IMR-90 (cell line): ENCODE measurements around the gene DISP2. TPM values are rescaled to one million over a fixed set of nuclear protein-coding genes. Genes with fewer than 3 reads are reported as not detected.

ENCODE experiments used
- ATAC-seq: fragments of 200-7000 bp; cut with Tn5 transposase; 2 replicates; pipeline ENCODE4 v1.9.1; 2020; ENCODE audit warnings: low read depth, mild to moderate bottlenecking, moderate library complexity
- BruUV-seq: library from RNA; stranded (reverse); fragments of 400-500 nt; replicated peaks from 2 replicates; lab custom pipeline; 2021; lab: Mats Ljungman, UMichigan
- CTCF ChIA-PET: fragments of 300-600 bp; formaldehyde crosslinking; extraction: SDS; loops from one replicate; lab custom pipeline; 2021; ENCODE audit warnings: antibody characterized with exemption; lab: Yijun Ruan, JAX
- POLR2A ChIA-PET: fragments of 300-600 bp; sonication (Branson Sonifier 250); formaldehyde crosslinking; loops from one replicate; lab custom pipeline; 2022; ENCODE audit warnings: antibody characterized with exemption; ENCODE audit not compliant: unreplicated experiment; lab: Charles Lee
- DNase-seq: peaks from one replicate; pipeline ENCODE4 v3.0.0; 2013
- H2AFZ ChIP-seq: replicated peaks from 2 replicates; pipeline ENCODE3; 2013; ENCODE audit warnings: low read length, mild to moderate bottlenecking; ENCODE audit not compliant: poor library complexity
- H2AK5ac ChIP-seq: 2 replicates; pipeline ENCODE4 v1.6.1; 2013; ENCODE audit warnings: low read depth, low read length, inconsistent platforms
- H2AK9ac ChIP-seq: replicated peaks from 2 replicates; pipeline ENCODE3; 2013; ENCODE audit warnings: mild to moderate bottlenecking, low read depth, low read length, moderate library complexity; ENCODE audit not compliant: poor library complexity
- H2BK120ac ChIP-seq: 2 replicates; pipeline ENCODE4 v1.6.1; 2013; ENCODE audit warnings: low read depth, low read length, inconsistent platforms
- H2BK15ac ChIP-seq: 3 replicates; pipeline ENCODE4 v1.6.1; 2013; ENCODE audit warnings: low read depth, low read length, inconsistent platforms
- H2BK20ac ChIP-seq: 2 replicates; pipeline ENCODE4 v1.6.1; 2013; ENCODE audit warnings: low read depth, mild to moderate bottlenecking, inconsistent platforms, low read length, moderate library complexity
- H2BK5ac ChIP-seq: 2 replicates; pipeline ENCODE4 v1.6.1; 2013; ENCODE audit warnings: mild to moderate bottlenecking, low read depth, low read length, inconsistent platforms; ENCODE audit not compliant: poor library complexity, severe bottlenecking
- H3K14ac ChIP-seq: replicated peaks from 2 replicates; pipeline ENCODE4 v1.6.1; 2013; ENCODE audit warnings: low read depth, low read length, inconsistent platforms
- H3K18ac ChIP-seq: 2 replicates; pipeline ENCODE4 v1.6.1; 2013; ENCODE audit warnings: low read depth, low read length, control low read depth
- H3K23ac ChIP-seq: 2 replicates; pipeline ENCODE4 v1.6.1; 2013; ENCODE audit warnings: low read depth, low read length, inconsistent platforms
- H3K27ac ChIP-seq: 2 replicates; pipeline ENCODE4 v1.5.1; 2013; ENCODE audit warnings: mild to moderate bottlenecking, control low read depth, low read length; ENCODE audit not compliant: insufficient read depth
- H3K27me3 ChIP-seq: 2 replicates; pipeline ENCODE4 v1.6.1; 2013; ENCODE audit warnings: low read length; ENCODE audit not compliant: control insufficient read depth, insufficient read depth
- H3K36me3 ChIP-seq: 2 replicates; pipeline ENCODE4 v1.6.1; 2013; ENCODE audit warnings: low read length, mixed read lengths; ENCODE audit not compliant: control insufficient read depth, insufficient read depth
- H3K4ac ChIP-seq: 2 replicates; pipeline ENCODE4 v1.6.1; 2013; ENCODE audit warnings: low read depth, low read length, inconsistent platforms
- H3K4me1 ChIP-seq: 2 replicates; pipeline ENCODE4 v1.6.1; 2013; ENCODE audit warnings: low read length, mixed read lengths; ENCODE audit not compliant: control insufficient read depth, insufficient read depth
- H3K4me2 ChIP-seq: 2 replicates; pipeline ENCODE4 v1.6.1; 2013; ENCODE audit warnings: low read depth, mild to moderate bottlenecking, control low read depth, low read length, moderate library complexity
- H3K4me3 ChIP-seq: 2 replicates; pipeline ENCODE4 v1.5.1; 2013; ENCODE audit warnings: low read depth, mild to moderate bottlenecking, control low read depth, low read length, moderate library complexity; ENCODE audit not compliant: insufficient read depth
- H3K56ac ChIP-seq: 2 replicates; pipeline ENCODE4 v1.6.1; 2013; ENCODE audit warnings: low read length, inconsistent platforms; ENCODE audit not compliant: insufficient read depth; ENCODE audit errors: extremely low read depth
- H3K79me1 ChIP-seq, 2 experiments: 2 replicates each; pipeline ENCODE4 v1.6.1; 2013; ENCODE audit warnings: low read length in 2 of 2, inconsistent platforms in 1 of 2, low read depth in 1 of 2
- H3K9ac ChIP-seq: 2 replicates; pipeline ENCODE4 v1.6.1; 2013; ENCODE audit warnings: low read depth, low read length, control low read depth
- H3K9me1 ChIP-seq: 2 replicates; pipeline ENCODE4 v1.6.1; 2013; ENCODE audit warnings: low read length, inconsistent platforms; ENCODE audit not compliant: insufficient read depth
- H3K9me3 ChIP-seq: 2 replicates; pipeline ENCODE4 v1.6.1; 2013; ENCODE audit warnings: low read length; ENCODE audit not compliant: control insufficient read depth, insufficient read depth
- H4K20me1 ChIP-seq: 2 replicates; pipeline ENCODE4 v1.6.1; 2013; ENCODE audit warnings: low read length, inconsistent platforms; ENCODE audit not compliant: insufficient read depth
- H4K5ac ChIP-seq: 2 replicates; pipeline ENCODE4 v1.6.1; 2013; ENCODE audit warnings: mild to moderate bottlenecking, low read depth, low read length, control low read depth
- H4K8ac ChIP-seq, 2 experiments: 2 replicates each; pipeline ENCODE4 v1.6.1; 2013; ENCODE audit warnings: low read depth in 2 of 2, low read length in 2 of 2, control low read depth in 1 of 2, inconsistent platforms in 1 of 2
- H4K91ac ChIP-seq: 2 replicates; pipeline ENCODE4 v1.6.1; 2013; ENCODE audit warnings: low read depth, low read length, inconsistent platforms; ENCODE audit not compliant: insufficient read depth
- BHLHE40 ChIP-seq: fragments of 150-350 bp; IDR thresholded peaks from 2 replicates; pipeline ENCODE4 v1.6.1; 2016; ENCODE audit warnings: mild to moderate bottlenecking, low read depth, low read length
- CEBPB ChIP-seq: IDR thresholded peaks from 2 replicates; pipeline ENCODE4 v1.6.1; 2012; ENCODE audit warnings: low read depth, low read length, improper control_type of control experiment
- FOS ChIP-seq: fragments of 150-350 bp; IDR thresholded peaks from 2 replicates; pipeline ENCODE4 v1.6.1; 2016; ENCODE audit warnings: low read depth, low read length
- MAFK ChIP-seq: IDR thresholded peaks from 2 replicates; pipeline ENCODE4 v1.6.1; 2012; ENCODE audit warnings: low read depth, low read length, improper control_type of control experiment
- MAZ ChIP-seq: IDR thresholded peaks from 2 replicates; pipeline ENCODE4 v1.6.1; 2012; ENCODE audit warnings: low read depth, mild to moderate bottlenecking, low read length, improper control_type of control experiment, moderate library complexity, borderline replicate concordance
- POLR2A ChIP-seq: IDR thresholded peaks from 2 replicates; pipeline ENCODE4 v1.6.1; 2012; ENCODE audit warnings: mild to moderate bottlenecking, low read depth, low read length
- RAD21 ChIP-seq: IDR thresholded peaks from 2 replicates; pipeline ENCODE4 v1.6.1; 2012; ENCODE audit warnings: low read length, improper control_type of control experiment
- RFX5 ChIP-seq: IDR thresholded peaks from 2 replicates; pipeline ENCODE4 v1.8.0; 2012; ENCODE audit warnings: low read depth, mild to moderate bottlenecking, low read length, moderate library complexity
- SMC3 ChIP-seq: fragments of 150-350 bp; IDR thresholded peaks from 2 replicates; pipeline ENCODE4 v1.6.1; 2016; ENCODE audit warnings: low read depth, mild to moderate bottlenecking, antibody characterized with exemption, low read length, moderate library complexity
- WGBS, 2 experiments: methylation state at CpG; one replicate each; pipeline versions ENCODE4 v1.1.5 to v1.1.7; 2013; ENCODE audit warnings: missing lambda C conversion rate in 2 of 2; ENCODE audit not compliant: insufficient read length in 1 of 2; ENCODE audit errors: extremely low coverage in 2 of 2; 5-methylcytosine and 5-hydroxymethylcytosine counted together
- dilution Hi-C: fragments of 300-500 bp; cut with HindIII; formaldehyde crosslinking; loops from one replicate; pipeline ENCODE4 v1.14.3; 2018; ENCODE audit warnings: low sequenced_read_pairs; ENCODE audit not compliant: unreplicated experiment
- in situ Hi-C: fragments of 300-500 bp; cut with MboI; formaldehyde crosslinking; loops from 3 replicates; pipeline ENCODE4 v1.14.3; 2019; ENCODE audit warnings: low sequenced_read_pairs, inconsistent platforms, mixed read lengths
- intact Hi-C: fragments of 100-400 bp; cut with micrococcal nuclease; formaldehyde crosslinking; loops from 2 replicates; pipeline ENCODE4 v1.10.0; 2022
- polyA plus RNA-seq, 3 experiments: library from polyadenylated mRNA; depleted of rRNA; stranded (reverse); fragments of >200 nt; gene quantifications; 2 replicates each; pipeline ENCODE4 v1.2.3, GENCODE V29; 2012; ENCODE audit warnings: low replicate concordance in 1 of 3
- total RNA-seq: library from RNA; depleted of rRNA; stranded (reverse); fragments of >200 nt; gene quantifications from 2 replicates; pipeline ENCODE4 v1.2.3, GENCODE V29; 2012
- TF ChIP-seq, protein P1 (sequence below): conservative IDR thresholded peaks from 2 replicates; pipeline ENCODE4 v1.5.1; 2012; ENCODE audit warnings: mild to moderate bottlenecking, low read depth, low read length, improper control_type of control experiment

DISP2 gene
- total and polyA plus RNA-seq, 2 of the 4 experiments (the other 2 are of a cell fraction): 0.34 to 0.36 TPM

DNA sequence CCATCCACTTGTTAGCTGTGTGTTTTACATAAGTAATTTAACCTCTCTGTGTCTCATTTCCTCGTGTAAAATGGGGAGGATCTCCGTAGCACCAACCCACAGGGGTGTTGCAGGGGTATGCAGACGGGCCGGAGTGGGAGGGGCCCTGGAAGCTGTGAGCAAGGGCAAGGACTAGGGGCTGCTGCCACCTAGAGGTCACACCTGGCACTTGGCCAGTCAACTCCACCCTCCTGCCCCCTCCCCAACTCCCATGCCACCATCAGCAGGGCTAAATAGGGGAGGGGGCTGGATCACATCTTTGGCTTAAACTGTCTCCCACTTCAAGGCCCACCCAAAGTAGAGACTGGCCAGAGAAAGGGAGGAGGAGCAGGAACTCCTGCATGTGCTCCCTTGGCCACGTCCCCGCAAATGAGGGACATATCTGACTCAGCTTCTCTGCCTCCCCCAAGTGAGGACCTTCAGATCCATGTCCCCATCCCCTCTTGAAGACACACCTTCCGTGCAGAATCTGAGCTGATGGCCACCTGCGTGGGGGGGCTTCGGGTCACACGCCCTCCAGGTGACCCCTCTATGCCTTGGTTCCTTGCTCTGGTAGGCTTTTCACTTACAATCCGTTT is 19.9 kb upstream of the DISP2 start:
- peak overlapping the region; percentile 100 for H4K91ac ChIP-seq
- in situ Hi-C loops (no loop called here), intact Hi-C loops (no loop called here), dilution Hi-C loops (no loop called here)
- peaks cover 19% of the 10 kb centered on the region for H3K36me3 ChIP-seq
- peak overlapping the region; percentile 100 for H2AK9ac ChIP-seq
- H3K23ac ChIP-seq: peak overlapping the region; percentile 96
- peaks cover 27 to 61% of the 10 kb centered on the region in 2 experiments; a peak in 3 of 4 replicates for H3K79me1 ChIP-seq
- TF ChIP-seq, protein P1, sequence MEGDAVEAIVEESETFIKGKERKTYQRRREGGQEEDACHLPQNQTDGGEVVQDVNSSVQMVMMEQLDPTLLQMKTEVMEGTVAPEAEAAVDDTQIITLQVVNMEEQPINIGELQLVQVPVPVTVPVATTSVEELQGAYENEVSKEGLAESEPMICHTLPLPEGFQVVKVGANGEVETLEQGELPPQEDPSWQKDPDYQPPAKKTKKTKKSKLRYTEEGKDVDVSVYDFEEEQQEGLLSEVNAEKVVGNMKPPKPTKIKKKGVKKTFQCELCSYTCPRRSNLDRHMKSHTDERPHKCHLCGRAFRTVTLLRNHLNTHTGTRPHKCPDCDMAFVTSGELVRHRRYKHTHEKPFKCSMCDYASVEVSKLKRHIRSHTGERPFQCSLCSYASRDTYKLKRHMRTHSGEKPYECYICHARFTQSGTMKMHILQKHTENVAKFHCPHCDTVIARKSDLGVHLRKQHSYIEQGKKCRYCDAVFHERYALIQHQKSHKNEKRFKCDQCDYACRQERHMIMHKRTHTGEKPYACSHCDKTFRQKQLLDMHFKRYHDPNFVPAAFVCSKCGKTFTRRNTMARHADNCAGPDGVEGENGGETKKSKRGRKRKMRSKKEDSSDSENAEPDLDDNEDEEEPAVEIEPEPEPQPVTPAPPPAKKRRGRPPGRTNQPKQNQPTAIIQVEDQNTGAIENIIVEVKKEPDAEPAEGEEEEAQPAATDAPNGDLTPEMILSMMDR: peak; percentile 69
- no peak for TF ChIP-seq POLR2A
- no peak for TF ChIP-seq RFX5
- TF ChIP-seq BHLHE40: no peak
- TF ChIP-seq FOS: no peak
- TF ChIP-seq CEBPB: no peak
- TF ChIP-seq SMC3: peak; percentile 21; the same call in 1 of the 2 replicates
- TF ChIP-seq MAFK: no peak
- TF ChIP-seq MAZ: peak; percentile 66; the same call in 1 of the 2 replicates
- peak; percentile 76 for TF ChIP-seq RAD21
- peak overlapping the region; percentile 93 for H3K18ac ChIP-seq
- ATAC-seq: peak; percentile 8; the same call in 1 of the 2 replicates
- H3K27ac ChIP-seq: peak overlapping the region; percentile 97
- no peaks in the 10 kb centered on the region for H3K9me3 ChIP-seq
- H2BK5ac ChIP-seq: peak overlapping the region; percentile 97
- ChIA-PET POLR2A (interaction anchor here (1.5 to 3.3 kb wide), 2 partner anchors 10 to 15 kb away, joined by 3 to 20 read pairs; no protein-coding TSS in a partner anchor), CTCF (interaction anchor here (0.6 to 2.6 kb wide), 6 partner anchors 11 to 242 kb away, joined by 3 to 18 read pairs (median 5); partner anchors contain the start of genes INAFM2 and KNSTRN)
- peak overlapping the region; percentile 85 for H3K56ac ChIP-seq
- H2BK20ac ChIP-seq: peak overlapping the region; percentile 98
- H3K4me1 ChIP-seq: peaks cover 36% of the 10 kb centered on the region
- peak overlapping the region; percentile 98; the same call in 2 of the 3 replicates for H2BK15ac ChIP-seq
- peak overlapping the region; percentile 98 for H3K14ac ChIP-seq
- BruUV-seq: no TSS peak
- no peak overlapping the region for H3K4me3 ChIP-seq
- peak overlapping the region; percentile 81 for H3K4me2 ChIP-seq
- peak overlapping the region; percentile 99 for H2AK5ac ChIP-seq
- peak overlapping the region; percentile 84 for H3K9ac ChIP-seq
- H4K5ac ChIP-seq: peak overlapping the region; percentile 94
- H3K9me1 ChIP-seq: peaks cover 21% of the 10 kb centered on the region
- peak overlapping the region; percentile 97 to 98 for H4K8ac ChIP-seq
- WGBS, 2 experiments: no CpG with 5 or more reads among the region's 11 CpGs
- peak overlapping the region; percentile 69 for H2AFZ ChIP-seq
- DNase-seq: peak; percentile 60
- peaks cover 3% of the 10 kb centered on the region; the same call in 1 of the 2 replicates for H4K20me1 ChIP-seq
- no peaks in the 10 kb centered on the region for H3K27me3 ChIP-seq
- peak overlapping the region; percentile 100 for H3K4ac ChIP-seq
- peak overlapping the region; percentile 98 for H2BK120ac ChIP-seq
